ENCODE data around the gene SRXN1. TPM values are rescaled to one million over a fixed set of nuclear protein-coding genes. Genes with fewer than 3 reads are reported as not detected.

Gene SRXN1
- total RNA-seq, 3 donors from 2014 or later: 16.2 to 30.2 (median 21.1) TPM

GRCh38 chr20:668638-669037 lies 15.6 kb upstream of the SRXN1 start:
- Histone ChIP-seq H3K27ac (no peak overlapping the region), H3K36me3 (no peaks in the 10 kb centered on the region), H3K27me3 (peaks cover 0 to 91% of the 10 kb centered on the region in 2 donors), H3K4me1 (no peaks in the 10 kb centered on the region), H3K9me3 (no peaks in the 10 kb centered on the region), H3K4me3 (no peak overlapping the region)
- intact Hi-C loops (cut with DNase I; ENCODE audit: low total_unique reads): no loop called here
- TF ChIP-seq POLR2A (IDR thresholded peaks at IDR 0.05) (no peak), POLR2AphosphoS5 (IDR thresholded peaks at IDR 0.05) (no peak), CTCF (IDR thresholded peaks at IDR 0.05) (no peak)
- DNase-seq (ENCODE audit: low spot score in 2 of 2): no peak

- no peak for TF ChIP-seq POLR2A (IDR thresholded peaks at IDR 0.05)
- no peak for TF ChIP-seq CTCF (IDR thresholded peaks at IDR 0.05)
- TF ChIP-seq POLR2AphosphoS5 (IDR thresholded peaks at IDR 0.05): no peak
- Histone ChIP-seq H3K4me3 (no peak overlapping the region), H3K27ac (no peak overlapping the region), H3K4me1 (no peaks in the 10 kb centered on the region), H3K9me3 (no peaks in the 10 kb centered on the region), H3K36me3 (no peaks in the 10 kb centered on the region), H3K27me3 (peaks cover 0 to 91% of the 10 kb centered on the region in 2 donors)
- intact Hi-C loops (cut with DNase I; ENCODE audit: low total_unique reads): no loop called here
- DNase-seq (ENCODE audit: low spot score in 2 of 2): no peak
Observed at GRCh38 chr20:668050-668449, 15.1 kb upstream of the SRXN1 start.

- H3K4me3 ChIP-seq: no peak overlapping the region
- no peak for TF ChIP-seq POLR2AphosphoS5 (IDR thresholded peaks at IDR 0.05)
- peak in 2 of 3 donors; percentile 33 to 49 for TF ChIP-seq CTCF (IDR thresholded peaks at IDR 0.05)
- no peak for TF ChIP-seq POLR2A (IDR thresholded peaks at IDR 0.05)
- H3K36me3 ChIP-seq: no peaks in the 10 kb centered on the region
- peaks cover 0 to 91% of the 10 kb centered on the region in 2 donors for H3K27me3 ChIP-seq
- H3K27ac ChIP-seq: no peak overlapping the region
- DNase-seq (ENCODE audit: low spot score in 2 of 2): no peak
- H3K9me3 ChIP-seq: no peaks in the 10 kb centered on the region
- intact Hi-C loops (cut with DNase I; ENCODE audit: low total_unique reads): no loop called here
- H3K4me1 ChIP-seq: no peaks in the 10 kb centered on the region
Observed at GRCh38 chr20:667351-668034, 14.5 kb upstream of the SRXN1 start.

GRCh38 chr20:666877-667276 lies 13.9 kb upstream of the SRXN1 start:
- H3K4me1 ChIP-seq: no peaks in the 10 kb centered on the region
- TF ChIP-seq CTCF (IDR thresholded peaks at IDR 0.05): no peak
- no peak for TF ChIP-seq POLR2AphosphoS5 (IDR thresholded peaks at IDR 0.05)
- no peak for TF ChIP-seq POLR2A (IDR thresholded peaks at IDR 0.05)
- H3K27ac ChIP-seq: no peak overlapping the region
- intact Hi-C loops (cut with DNase I; ENCODE audit: low total_unique reads): no loop called here
- H3K9me3 ChIP-seq: no peaks in the 10 kb centered on the region
- H3K4me3 ChIP-seq: no peak overlapping the region
- peaks cover 0 to 92% of the 10 kb centered on the region in 2 donors for H3K27me3 ChIP-seq
- H3K36me3 ChIP-seq: no peaks in the 10 kb centered on the region
- DNase-seq (ENCODE audit: low spot score in 2 of 2): no peak

GRCh38 chr20:665276-665675 lies 12.3 kb upstream of the SRXN1 start:
- Histone ChIP-seq H3K27me3 (peaks cover 0 to 94% of the 10 kb centered on the region in 2 donors), H3K36me3 (no peaks in the 10 kb centered on the region), H3K27ac (no peak overlapping the region), H3K9me3 (no peaks in the 10 kb centered on the region), H3K4me3 (no peak overlapping the region), H3K4me1 (no peaks in the 10 kb centered on the region)
- DNase-seq (ENCODE audit: low spot score in 2 of 2): no peak
- intact Hi-C loops (cut with DNase I; ENCODE audit: low total_unique reads): no loop called here
- no peak for TF ChIP-seq CTCF (IDR thresholded peaks at IDR 0.05)
- no peak for TF ChIP-seq POLR2A (IDR thresholded peaks at IDR 0.05)
- TF ChIP-seq POLR2AphosphoS5 (IDR thresholded peaks at IDR 0.05): no peak
